K562 treated with DMSO at 1 percent for 4 hours (cell line): ENCODE data around the gene NSRP1. TPM values are rescaled to one million over a fixed set of nuclear protein-coding genes. Genes with fewer than 3 reads are reported as not detected.

Experiments
- total RNA-seq: library from RNA; unstranded; fragments of 300-600 nt; gene quantifications from 2 replicates; pipeline ENCODE4 v1.2.3, GENCODE V29; 2022; ENCODE audit not compliant: insufficient read depth

Gene NSRP1, protein sequence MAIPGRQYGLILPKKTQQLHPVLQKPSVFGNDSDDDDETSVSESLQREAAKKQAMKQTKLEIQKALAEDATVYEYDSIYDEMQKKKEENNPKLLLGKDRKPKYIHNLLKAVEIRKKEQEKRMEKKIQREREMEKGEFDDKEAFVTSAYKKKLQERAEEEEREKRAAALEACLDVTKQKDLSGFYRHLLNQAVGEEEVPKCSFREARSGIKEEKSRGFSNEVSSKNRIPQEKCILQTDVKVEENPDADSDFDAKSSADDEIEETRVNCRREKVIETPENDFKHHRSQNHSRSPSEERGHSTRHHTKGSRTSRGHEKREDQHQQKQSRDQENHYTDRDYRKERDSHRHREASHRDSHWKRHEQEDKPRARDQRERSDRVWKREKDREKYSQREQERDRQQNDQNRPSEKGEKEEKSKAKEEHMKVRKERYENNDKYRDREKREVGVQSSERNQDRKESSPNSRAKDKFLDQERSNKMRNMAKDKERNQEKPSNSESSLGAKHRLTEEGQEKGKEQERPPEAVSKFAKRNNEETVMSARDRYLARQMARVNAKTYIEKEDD
- 19.7 and 20.9 TPM in 2 replicates for total RNA-seq

DNA sequence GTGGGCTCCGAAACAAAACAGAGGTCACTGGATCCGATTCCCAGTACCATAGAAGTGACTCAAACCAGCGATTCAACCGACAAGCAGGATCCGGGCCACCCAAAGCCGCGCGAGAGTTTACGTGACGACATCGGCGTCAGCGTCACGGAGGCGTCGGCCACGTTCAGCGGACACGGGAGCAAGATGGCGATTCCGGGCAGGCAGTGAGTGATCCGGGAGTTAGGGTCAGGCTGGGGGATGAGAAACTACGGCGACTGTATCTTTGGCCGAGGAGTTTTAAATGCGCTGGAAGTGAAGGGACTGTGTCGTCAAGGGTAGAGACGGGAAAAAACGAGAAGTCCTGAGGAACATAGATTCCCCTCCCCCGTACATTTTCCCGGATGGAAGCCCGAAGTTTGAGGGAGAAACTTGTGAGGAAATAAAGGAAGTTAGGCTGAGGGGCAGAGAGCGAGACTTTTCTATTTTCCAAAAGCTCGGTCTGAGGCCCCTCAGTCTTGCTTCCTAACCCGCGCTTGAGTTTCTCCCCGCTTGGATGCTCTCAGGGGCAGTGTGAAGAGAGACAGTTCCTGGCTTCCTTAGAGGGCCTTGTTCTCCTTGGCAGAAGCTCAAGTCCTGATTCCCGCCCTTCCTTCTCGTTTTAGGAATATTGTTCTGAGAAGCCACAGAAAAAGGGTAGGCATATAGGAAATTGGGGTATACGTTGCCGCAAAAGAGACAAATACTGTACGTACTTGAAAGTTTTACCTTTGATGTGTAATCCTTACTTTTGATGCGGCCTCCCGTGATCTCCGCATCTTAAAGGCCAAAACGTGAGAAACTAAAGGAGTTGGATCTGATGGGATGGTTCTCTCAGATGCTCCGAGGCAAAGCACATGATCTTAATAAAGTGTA is at the start of gene NSRP1:
Gene NSRP1, plus strand, starts transcription at position 156 of the 891 bp plus-strand sequence. Its CDS starts 28 bp downstream, at position 184.

DNA sequence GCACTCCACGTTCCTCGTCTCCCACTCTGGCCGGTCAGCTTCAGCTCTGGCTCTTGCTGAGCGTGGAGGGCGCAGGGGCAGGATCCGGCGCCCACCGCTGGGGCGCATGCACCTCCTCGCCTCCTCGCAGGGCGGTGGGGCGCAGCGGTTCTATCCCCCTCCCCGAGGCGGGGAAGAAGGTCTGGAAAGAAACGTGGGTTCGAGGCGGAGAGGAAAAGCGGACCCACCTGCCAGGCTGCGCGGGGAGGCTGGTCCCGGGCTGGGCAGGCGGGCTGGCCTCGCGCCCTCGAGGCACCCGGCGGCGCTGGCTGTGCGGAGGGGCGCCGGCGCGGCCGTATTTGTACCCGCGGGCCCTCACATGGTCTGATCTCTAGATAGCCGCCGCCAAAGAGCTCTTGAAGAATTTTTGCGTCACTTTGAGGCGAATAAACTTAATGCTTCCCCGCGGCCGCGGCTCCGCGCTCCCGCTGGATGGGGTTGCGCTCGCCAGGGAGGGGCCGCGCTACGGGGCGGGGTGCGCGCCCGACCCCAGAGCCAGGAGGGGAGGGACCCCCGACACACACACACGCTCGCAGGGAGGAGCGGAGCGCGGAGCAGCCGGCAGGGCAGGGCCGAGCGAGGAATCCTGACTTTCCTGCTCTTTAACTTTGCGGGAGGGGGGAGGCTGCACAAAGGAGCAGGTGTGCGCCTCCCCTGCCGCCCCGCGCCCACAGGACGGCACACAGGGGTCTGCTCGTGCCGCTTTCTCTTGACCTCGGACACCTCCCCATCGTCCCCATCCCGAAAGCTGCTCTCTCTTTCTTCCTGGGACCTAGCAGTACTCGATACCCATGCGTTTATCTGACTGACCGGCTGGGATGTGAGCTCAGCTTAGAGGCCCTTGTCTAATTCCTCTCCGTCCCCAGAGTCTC is 119.0 kb downstream of the NSRP1 start, which contains the start of gene SLC6A4:
Gene SLC6A4, minus strand, starts transcription at position 312 of the 911 bp plus-strand sequence. CDS start 13,739 bp downstream, outside the sequence.

Other genes starting within 250 kb of the NSRP1 start
- gene SSH2, start 186.6 kb upstream of the NSRP1 start, total RNA-seq: 11.1 and 19.9 TPM in 2 replicates
- gene EFCAB5, start 175.2 kb upstream of the NSRP1 start, total RNA-seq: not detected in 2 replicates
- gene SLC6A4, start 118.9 kb downstream of the NSRP1 start, total RNA-seq: 0.73 TPM in 1 of 2 replicates, not detected in the other
- 58.4 and 61.5 TPM in 2 replicates for gene BLMH, start 175.1 kb downstream of the NSRP1 start, total RNA-seq
- not detected in 2 replicates for gene TMIGD1, start 217.2 kb downstream of the NSRP1 start, total RNA-seq